K562 (cell line): Measurements from ENCODE around the gene DDX41. TPM values are rescaled to one million over a fixed set of nuclear protein-coding genes. Genes with fewer than 3 reads are reported as not detected.
A peak's percentile ranks its signal among the peaks of the same experiment; 100 is the strongest.

Source experiments
- ATAC-seq: fragments of 200-7000 bp; cut with Tn5 transposase; 3 replicates; pipeline ENCODE4 v1.9.1; 2020; ENCODE audit warnings: moderate library complexity
- BruUV-seq: library from RNA; stranded (reverse); fragments of 400-500 nt; replicated peaks from 2 replicates; lab custom pipeline; 2021; lab: Mats Ljungman, UMichigan
- CTCF ChIA-PET: fragments of 300-600 bp; formaldehyde crosslinking; extraction: SDS; loops from one replicate; lab custom pipeline; 2021; ENCODE audit warnings: low intra/inter-chr PET ratio; lab: Yijun Ruan, JAX
- POLR2A ChIA-PET: fragments of 300-600, 350-650 bp; sonication (Branson Sonifier 250); formaldehyde crosslinking; extraction: SDS; loops from one replicate; lab custom pipeline; 2021; ENCODE audit warnings: antibody characterized with exemption, inconsistent platforms; lab: Yijun Ruan, JAX
- DNase-seq, 4 experiments: peaks; one replicate each; pipeline versions ENCODE4 v3.0.0 to v3.0.0-alpha.2; 2011 to 2018; ENCODE audit warnings: low spot score in 3 of 4, mixed read lengths in 3 of 4; ENCODE audit errors: extremely low read depth in 1 of 4
- FAIRE-seq: peaks from 2 replicates; lab custom pipeline; 2011; peaks lifted over from hg19 to GRCh38; lab: Jason Lieb, UNC
- H2AFZ ChIP-seq: 2 replicates; pipeline ENCODE4 v1.6.0; 2011; ENCODE audit warnings: low read depth, low read length, control low read depth, inconsistent platforms
- H3K27ac ChIP-seq: fragments of 200-600 bp; 3 replicates; pipeline ENCODE4 v1.8.0; 2011; ENCODE audit warnings: low read depth, mild to moderate bottlenecking, control low read depth, inconsistent platforms, low read length, moderate library complexity, mixed read lengths; ENCODE audit errors: extremely low read depth
- H3K27me3 ChIP-seq, 2 experiments: fragments of 300-600 bp in 1 of 2; 2 replicates in 1 of 2; 3 replicates in 1 of 2; pipeline versions ENCODE4 v1.6.0 to v1.8.0; 2011; ENCODE audit warnings: inconsistent platforms in 2 of 2, low read length in 2 of 2, mild to moderate bottlenecking in 1 of 2, mixed read lengths in 1 of 2, moderate library complexity in 1 of 2; ENCODE audit not compliant: control insufficient read depth in 2 of 2, insufficient read depth in 2 of 2
- H3K36me3 ChIP-seq: fragments of 300-600 bp; 3 replicates; pipeline ENCODE4 v1.8.0; 2011; ENCODE audit warnings: mild to moderate bottlenecking, low read length, inconsistent platforms; ENCODE audit not compliant: control insufficient read depth, insufficient read depth
- H3K4me1 ChIP-seq, 2 experiments: fragments of 200-600 bp in 1 of 2; replicated peaks in 1 of 2; 2 replicates in 1 of 2; 3 replicates in 1 of 2; pipeline versions ENCODE4 v1.5.1 to v1.8.0; 2011; ENCODE audit warnings: inconsistent platforms in 2 of 2, low read length in 2 of 2, mild to moderate bottlenecking in 1 of 2, mixed read lengths in 1 of 2, moderate library complexity in 1 of 2; ENCODE audit not compliant: control insufficient read depth in 2 of 2, insufficient read depth in 2 of 2
- H3K4me2 ChIP-seq: 2 replicates; pipeline ENCODE4 v1.6.1; 2011; ENCODE audit warnings: low read length, control low read depth, inconsistent platforms, mixed read lengths; ENCODE audit not compliant: insufficient read depth
- H3K4me3 ChIP-seq: fragments of 200-600 bp; sonication (generic), shearing (Covaris generic); 2 replicates; pipeline ENCODE4 v1.5.1; 2016; ENCODE audit warnings: control low read depth, inconsistent platforms
- H3K79me2 ChIP-seq: fragments of 200-600 bp; 3 replicates; pipeline ENCODE4 v1.8.0; 2011; ENCODE audit warnings: low read length, inconsistent platforms; ENCODE audit not compliant: control insufficient read depth, insufficient read depth
- H3K9ac ChIP-seq, 2 experiments: 2 replicates each; pipeline versions ENCODE4 v1.6.0 to v1.6.1; 2011; ENCODE audit warnings: low read depth in 2 of 2, low read length in 2 of 2, control low read depth in 1 of 2, inconsistent platforms in 1 of 2, mild to moderate bottlenecking in 1 of 2, mixed read lengths in 1 of 2; ENCODE audit not compliant: insufficient read depth in 1 of 2
- H3K9me1 ChIP-seq: one replicate; pipeline ENCODE4 v1.6.0; 2011; ENCODE audit warnings: inconsistent platforms, mild to moderate bottlenecking, low read length, moderate library complexity; ENCODE audit not compliant: control insufficient read depth, insufficient read depth
- H3K9me3 ChIP-seq: replicated peaks from 2 replicates; pipeline ENCODE4 v1.5.1; 2011; ENCODE audit warnings: low read depth, low read length, inconsistent platforms; ENCODE audit not compliant: control insufficient read depth, insufficient read depth
- H4K20me1 ChIP-seq: replicated peaks from 2 replicates; pipeline ENCODE4 v1.6.1; 2011; ENCODE audit warnings: low read length, inconsistent platforms, mixed read lengths; ENCODE audit not compliant: control insufficient read depth, insufficient read depth
- ATF4 ChIP-seq: fragments of 450-650 bp; formaldehyde crosslinking; IDR thresholded peaks from 2 replicates; pipeline ENCODE4 v1.4.0; 2022; ENCODE audit warnings: mild to moderate bottlenecking, moderate library complexity
- HEY1 ChIP-seq: fragments of 250-450 bp; sonication (Bioruptor Pico); IDR thresholded peaks from 2 replicates; pipeline ENCODE4 v1.5.0; 2020; ENCODE audit warnings: mild to moderate bottlenecking, moderate library complexity, borderline replicate concordance
- KLF16 ChIP-seq: IDR thresholded peaks from 2 replicates; pipeline ENCODE4 v1.6.1; 2016; ENCODE audit warnings: antibody characterized with exemption
- LCOR ChIP-seq: sonication (generic); formaldehyde crosslinking; IDR thresholded peaks from 2 replicates; pipeline ENCODE4 v1.8.0; 2022; ENCODE audit warnings: mild to moderate bottlenecking, missing genetic modification reagents
- POLR2A ChIP-seq: fragments of 450-650 bp; conservative IDR thresholded peaks from 2 replicates; pipeline ENCODE4 v1.6.1; 2016
- PTRF ChIP-seq: fragments of 450-650 bp; IDR thresholded peaks from 2 replicates; pipeline ENCODE4 v1.6.1; 2016; ENCODE audit warnings: mild to moderate bottlenecking, missing genetic modification characterization, missing compliant biosample characterization
- SREBF1 ChIP-seq: fragments of 150-350 bp; IDR thresholded peaks from 2 replicates; pipeline ENCODE4 v1.6.1; 2014; ENCODE audit warnings: antibody characterized with exemption, low read depth, low read length, borderline replicate concordance
- TARDBP ChIP-seq: fragments of 450-650 bp; IDR thresholded peaks from 2 replicates; pipeline ENCODE4 v1.6.1; 2016
- WGBS: fragments of 100-300 bp; shearing (Covaris generic); methylation state at CpG from one replicate; pipeline ENCODE4 v1.1.6; 2016; ENCODE audit warnings: low coverage, mixed read lengths; ENCODE audit not compliant: insufficient coverage; ENCODE audit errors: missing lambda C conversion rate; 5-methylcytosine and 5-hydroxymethylcytosine counted together
- in situ Hi-C: fragments of 300-500 bp; cut with MboI; formaldehyde crosslinking; loops from 4 replicates; pipeline ENCODE4 v1.15.0; 2018; ENCODE audit warnings: inconsistent platforms, mixed read lengths
- intact Hi-C: fragments of 100-400 bp; cut with micrococcal nuclease; formaldehyde crosslinking; loops from 2 replicates; pipeline ENCODE4 v1.14.2; 2022
- polyA plus RNA-seq, 8 experiments: library from polyadenylated mRNA; depleted of rRNA in 4 of 8; stranded (reverse) in 5 of 8; unstranded in 3 of 8; fragments of >200 nt; fragmentation: Nextera tagmentation in 2 of 8; fragmentation: Illumina TruSeq in 1 of 8; extraction: Ambion mirVana in 2 of 8; extraction: Trizol in 1 of 8; gene quantifications; 2 replicates each; pipeline versions ENCODE4 v1.2.1 to v1.2.3, GENCODE V29; 2011 to 2014; ENCODE audit warnings: inconsistent platforms in 1 of 8, missing spikeins in 1 of 8
- total RNA-seq, 7 experiments: library from RNA; depleted of rRNA in 6 of 7; stranded (reverse); fragments of >200 nt in 6 of 7; fragmentation: Illumina TruSeq in 2 of 7; extraction: Trizol in 2 of 7; gene quantifications; 2 replicates each; pipeline versions ENCODE4 v1.2.1 to v1.2.3, GENCODE V29; 2011 to 2021; ENCODE audit warnings: low replicate concordance in 1 of 7
- TF ChIP-seq, protein P1 (sequence below): sonication (generic); formaldehyde crosslinking; IDR thresholded peaks from 2 replicates; pipeline ENCODE4 v1.8.1; 2023; ENCODE audit warnings: mild to moderate bottlenecking, missing genetic modification reagents

DDX41 gene
- total and polyA plus RNA-seq, 9 of the 15 experiments (the other 6 are each of a cell fraction or from before 2014, with no cell fraction given) = 38.2 to 284 (median 116) TPM

- ChIA-PET POLR2A (interaction anchor here (1.0 to 4.5 kb wide), 4 partner anchors 12 to 15 kb away, joined by 3 to 26 read pairs (median 7); partner anchors contain the start of gene PDLIM7), CTCF (interaction anchor here (0.6 kb wide), 1 partner anchor 54 kb away, joined by 3 read pairs; no protein-coding TSS in a partner anchor)
- H3K79me2 ChIP-seq = peaks cover 28% of the 10 kb centered on the region
- in situ Hi-C loops (no loop called here), intact Hi-C loops (no loop called here)
- H3K9ac ChIP-seq = peak overlapping the region in 1 of 2 experiments; percentile 53; a peak in 2 of 4 replicates
- ATAC-seq (no peak), FAIRE-seq (peak; percentile 58), DNase-seq (no peak)
- H3K4me1 ChIP-seq = peaks cover 28 to 58% of the 10 kb centered on the region in 2 experiments
- BruUV-seq = no TSS peak
- H3K4me3 ChIP-seq = no peak overlapping the region
- H4K20me1 ChIP-seq = no peaks in the 10 kb centered on the region
- H3K27ac ChIP-seq = peak overlapping the region; percentile 80; the same call in 1 of the 3 replicates
- 86% methylated on average over 14 of the region's 15 CpGs for WGBS
- TF ChIP-seq SREBF1 (no peak), PTRF (no peak), LCOR (no peak), POLR2A (peak; percentile 24; the same call in 1 of the 2 replicates), TARDBP (no peak), KLF16 (no peak), ATF4 (CRISPR knock-in tag) (no peak), HEY1 (CRISPR knock-in tag) (no peak)
- TF ChIP-seq, protein P1, sequence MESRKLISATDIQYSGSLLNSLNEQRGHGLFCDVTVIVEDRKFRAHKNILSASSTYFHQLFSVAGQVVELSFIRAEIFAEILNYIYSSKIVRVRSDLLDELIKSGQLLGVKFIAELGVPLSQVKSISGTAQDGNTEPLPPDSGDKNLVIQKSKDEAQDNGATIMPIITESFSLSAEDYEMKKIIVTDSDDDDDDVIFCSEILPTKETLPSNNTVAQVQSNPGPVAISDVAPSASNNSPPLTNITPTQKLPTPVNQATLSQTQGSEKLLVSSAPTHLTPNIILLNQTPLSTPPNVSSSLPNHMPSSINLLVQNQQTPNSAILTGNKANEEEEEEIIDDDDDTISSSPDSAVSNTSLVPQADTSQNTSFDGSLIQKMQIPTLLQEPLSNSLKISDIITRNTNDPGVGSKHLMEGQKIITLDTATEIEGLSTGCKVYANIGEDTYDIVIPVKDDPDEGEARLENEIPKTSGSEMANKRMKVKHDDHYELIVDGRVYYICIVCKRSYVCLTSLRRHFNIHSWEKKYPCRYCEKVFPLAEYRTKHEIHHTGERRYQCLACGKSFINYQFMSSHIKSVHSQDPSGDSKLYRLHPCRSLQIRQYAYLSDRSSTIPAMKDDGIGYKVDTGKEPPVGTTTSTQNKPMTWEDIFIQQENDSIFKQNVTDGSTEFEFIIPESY (CRISPR knock-in tag) = peak; percentile 35; the same call in 1 of the 2 replicates
- H3K9me3 ChIP-seq = no peaks in the 10 kb centered on the region
- H3K27me3 ChIP-seq = no peaks in the 10 kb centered on the region
- no peak overlapping the region for H3K4me2 ChIP-seq
- H3K9me1 ChIP-seq = no peaks in the 10 kb centered on the region
- peaks cover 75% of the 10 kb centered on the region for H3K36me3 ChIP-seq
- no peak overlapping the region for H2AFZ ChIP-seq
These were observed 6.2 kb downstream of the DDX41 start for GRCh38 chr5:177510567-177511053.
